Brain microvascular endothelial cell (primary cell): ENCODE measurements around the gene SLC16A6.
A peak's percentile ranks its signal among the peaks of the same experiment; 100 is the strongest.

ENCODE experiments used
- DNase-seq: peaks from one replicate; pipeline ENCODE4 v3.0.0-alpha.2; 2020
- H3K27ac ChIP-seq: fragments of 250-450 bp; sonication (Bioruptor Pico); 2 replicates; pipeline ENCODE4 v1.5.1; 2020; ENCODE audit warnings: mild to moderate bottlenecking, moderate library complexity
- H3K27me3 ChIP-seq: fragments of 250-450 bp; sonication (Bioruptor Pico); replicated peaks from 2 replicates; pipeline ENCODE4 v1.5.1; 2020; ENCODE audit warnings: mild to moderate bottlenecking
- H3K36me3 ChIP-seq: fragments of 250-450 bp; sonication (Bioruptor Pico); replicated peaks from 2 replicates; pipeline ENCODE4 v1.5.1; 2020; ENCODE audit warnings: mild to moderate bottlenecking
- H3K4me3 ChIP-seq: 2 replicates; pipeline ENCODE4 v1.5.1; 2011; ENCODE audit warnings: low read depth, mild to moderate bottlenecking, control low read depth, low read length, moderate library complexity
- CTCF ChIP-seq: IDR thresholded peaks from 2 replicates; pipeline ENCODE4 v1.5.1; 2011; ENCODE audit warnings: low read depth, mild to moderate bottlenecking, moderate library complexity, low read length, control low read depth, inconsistent platforms; ENCODE audit errors: missing control alignments
- in situ Hi-C: cut with HindIII; loops from 2 replicates; pipeline ENCODE4 v1.10.0; 2017; ENCODE audit warnings: low sequenced_read_pairs, low pct_ligation_motif_present

SLC16A6 gene

GRCh38 chr17:68295086-68295485 is 4.2 kb upstream of the SLC16A6 start:
- no peak overlapping the region for H3K4me3 ChIP-seq
- H3K27ac ChIP-seq, result no peak overlapping the region
- no peaks in the 10 kb centered on the region for H3K27me3 ChIP-seq
- no peaks in the 10 kb centered on the region for H3K36me3 ChIP-seq
- in situ Hi-C loops, result no loop called here
- no peak for DNase-seq
- TF ChIP-seq CTCF, result no peak

GRCh38 chr17:68294617-68295016 is 3.7 kb upstream of the SLC16A6 start:
- H3K36me3 ChIP-seq, result no peaks in the 10 kb centered on the region
- in situ Hi-C loops, result no loop called here
- no peak overlapping the region for H3K4me3 ChIP-seq
- H3K27me3 ChIP-seq, result no peaks in the 10 kb centered on the region
- no peak for TF ChIP-seq CTCF
- DNase-seq, result no peak
- no peak overlapping the region for H3K27ac ChIP-seq

- Histone ChIP-seq H3K27me3 (no peaks in the 10 kb centered on the region), H3K36me3 (no peaks in the 10 kb centered on the region), H3K27ac (no peak overlapping the region), H3K4me3 (no peak overlapping the region)
- DNase-seq, result no peak
- no peak for TF ChIP-seq CTCF
- in situ Hi-C loops, result no loop called here
Observed at GRCh38 chr17:68294196-68294555, 3.2 kb upstream of the SLC16A6 start.

GRCh38 chr17:68293490-68294195 is 2.7 kb upstream of the SLC16A6 start:
- H3K4me3 ChIP-seq, result no peak overlapping the region
- DNase-seq, result no peak
- in situ Hi-C loops, result no loop called here
- H3K36me3 ChIP-seq, result no peaks in the 10 kb centered on the region
- H3K27ac ChIP-seq, result no peak overlapping the region
- H3K27me3 ChIP-seq, result no peaks in the 10 kb centered on the region
- TF ChIP-seq CTCF, result no peak

GRCh38 chr17:68292689-68293040 is 1.7 kb upstream of the SLC16A6 start:
- no peak for DNase-seq
- H3K36me3 ChIP-seq, result no peaks in the 10 kb centered on the region
- H3K27ac ChIP-seq, result no peak overlapping the region
- in situ Hi-C loops, result no loop called here
- peak; percentile 0 for TF ChIP-seq CTCF
- H3K27me3 ChIP-seq, result no peaks in the 10 kb centered on the region
- no peak overlapping the region for H3K4me3 ChIP-seq
